ENCODE data around the gene SIX2.

Gene SIX2

GRCh38 chr2:44989176-44989575 lies 20.1 kb downstream of the SIX2 start:
- ChIA-PET CTCF (interaction anchor here (0.6 to 2.1 kb wide), 3 partner anchors 8 to 588 kb away, joined by 3 to 5 read pairs (median 3); no protein-coding TSS in a partner anchor), POLR2A (no interaction called here)
- H3K4me3 ChIP-seq (ENCODE audit: low read depth, low read length), result no peak overlapping the region
- DNase-seq (ENCODE audit: low read depth, low spot score), result no peak
- TF ChIP-seq, protein P1, sequence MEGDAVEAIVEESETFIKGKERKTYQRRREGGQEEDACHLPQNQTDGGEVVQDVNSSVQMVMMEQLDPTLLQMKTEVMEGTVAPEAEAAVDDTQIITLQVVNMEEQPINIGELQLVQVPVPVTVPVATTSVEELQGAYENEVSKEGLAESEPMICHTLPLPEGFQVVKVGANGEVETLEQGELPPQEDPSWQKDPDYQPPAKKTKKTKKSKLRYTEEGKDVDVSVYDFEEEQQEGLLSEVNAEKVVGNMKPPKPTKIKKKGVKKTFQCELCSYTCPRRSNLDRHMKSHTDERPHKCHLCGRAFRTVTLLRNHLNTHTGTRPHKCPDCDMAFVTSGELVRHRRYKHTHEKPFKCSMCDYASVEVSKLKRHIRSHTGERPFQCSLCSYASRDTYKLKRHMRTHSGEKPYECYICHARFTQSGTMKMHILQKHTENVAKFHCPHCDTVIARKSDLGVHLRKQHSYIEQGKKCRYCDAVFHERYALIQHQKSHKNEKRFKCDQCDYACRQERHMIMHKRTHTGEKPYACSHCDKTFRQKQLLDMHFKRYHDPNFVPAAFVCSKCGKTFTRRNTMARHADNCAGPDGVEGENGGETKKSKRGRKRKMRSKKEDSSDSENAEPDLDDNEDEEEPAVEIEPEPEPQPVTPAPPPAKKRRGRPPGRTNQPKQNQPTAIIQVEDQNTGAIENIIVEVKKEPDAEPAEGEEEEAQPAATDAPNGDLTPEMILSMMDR (IDR thresholded peaks at IDR 0.05; ENCODE audit: insufficient read depth, low read length, missing control alignments), result no peak

DNA sequence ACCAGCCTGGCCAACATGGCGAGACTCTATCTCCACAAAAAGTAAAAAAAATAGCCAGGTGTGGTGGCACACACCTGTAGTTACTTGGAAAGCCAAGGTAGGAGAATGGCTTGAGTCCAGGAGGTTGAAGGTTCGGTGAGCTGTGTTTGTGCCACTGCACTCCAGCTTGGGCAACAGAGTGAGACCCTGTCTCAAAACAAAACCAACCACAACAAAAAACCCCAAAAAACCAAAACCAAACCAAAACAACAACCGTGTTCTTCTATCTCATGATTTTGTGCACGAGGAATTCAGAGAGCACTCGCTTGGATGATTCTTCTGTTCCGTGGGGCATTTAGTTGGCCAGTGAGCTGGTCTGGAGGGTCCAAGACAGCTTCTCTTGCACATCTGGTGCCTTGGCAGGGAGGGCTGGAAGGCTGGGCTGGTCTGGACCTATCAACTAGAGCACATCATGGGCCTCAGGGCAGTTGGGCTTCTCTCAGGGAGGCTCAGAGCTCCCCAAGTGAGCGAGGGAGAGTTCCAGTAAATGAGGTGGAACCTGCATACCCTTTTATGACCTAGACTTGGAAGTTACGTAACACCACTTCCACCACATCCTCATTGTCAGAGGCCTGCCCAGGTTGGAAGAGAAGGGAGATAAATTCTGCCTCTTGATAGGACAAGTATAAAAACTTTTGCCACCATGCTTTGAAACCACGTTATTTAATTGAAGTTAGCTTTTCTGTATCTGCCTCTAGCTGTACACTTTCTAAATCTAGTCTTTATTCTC lies 25.2 kb downstream of the SIX2 start:
- CTCF ChIA-PET, result interaction anchor here (1.3 to 11.2 kb wide), 7 partner anchors 9 to 595 kb away, joined by 4 to 365 read pairs (median 7); no protein-coding TSS in a partner anchor
- POLR2A ChIA-PET, result no interaction called here
- DNase-seq (ENCODE audit: low read depth, low spot score), result no peak
- no peak overlapping the region for H3K4me3 ChIP-seq (ENCODE audit: low read depth, low read length)
- TF ChIP-seq, protein P1 (IDR thresholded peaks at IDR 0.05; ENCODE audit: insufficient read depth, low read length, missing control alignments), result no peak

DNA sequence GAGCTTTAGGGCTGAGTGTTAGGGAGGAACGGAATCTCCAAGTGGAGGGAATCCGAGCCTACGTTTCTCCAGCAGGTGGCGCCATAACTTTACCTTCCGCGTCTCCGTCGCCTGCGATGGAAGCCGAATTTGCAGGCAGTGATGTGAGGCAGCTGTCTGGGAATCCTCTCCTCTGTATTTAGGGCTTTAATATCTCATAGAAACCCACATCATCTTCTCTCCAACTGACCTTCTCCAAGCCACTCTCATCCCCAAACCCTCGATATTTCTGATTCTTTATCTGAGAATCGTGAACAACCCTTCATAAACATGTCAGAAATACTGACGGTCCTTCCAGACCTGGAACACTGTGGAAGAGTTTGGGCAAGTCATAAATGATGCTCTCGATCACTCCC lies 27.5 kb downstream of the SIX2 start:
- TF ChIP-seq, protein P1 (IDR thresholded peaks at IDR 0.05; ENCODE audit: insufficient read depth, low read length, missing control alignments), result peak; percentile 84
- peak; percentile 12 for DNase-seq (ENCODE audit: low read depth, low spot score)
- no peak overlapping the region for H3K4me3 ChIP-seq (ENCODE audit: low read depth, low read length)
- ChIA-PET POLR2A (no interaction called here), CTCF (interaction anchor here (0.6 to 11.2 kb wide), 51 partner anchors 9 to 937 kb away, joined by 3 to 365 read pairs (median 5); no protein-coding TSS in a partner anchor)

GRCh38 chr2:44980751-44981713 lies 28.2 kb downstream of the SIX2 start:
- no peak overlapping the region for H3K4me3 ChIP-seq (ENCODE audit: low read depth, low read length)
- CTCF ChIA-PET, result interaction anchor here (0.7 to 11.2 kb wide), 53 partner anchors 8 to 936 kb away, joined by 3 to 365 read pairs (median 5); no protein-coding TSS in a partner anchor
- POLR2A ChIA-PET, result no interaction called here
- TF ChIP-seq, protein P1 (IDR thresholded peaks at IDR 0.05; ENCODE audit: insufficient read depth, low read length, missing control alignments), result no peak
- no peak for DNase-seq (ENCODE audit: low read depth, low spot score)

GRCh38 chr2:44979581-44979980 lies 29.7 kb downstream of the SIX2 start:
- H3K4me3 ChIP-seq (ENCODE audit: low read depth, low read length), result no peak overlapping the region
- no peak for DNase-seq (ENCODE audit: low read depth, low spot score)
- CTCF ChIA-PET, result interaction anchor here (0.7 to 11.2 kb wide), 3 partner anchors 493 to 545 kb away, joined by 3 to 365 read pairs (median 4); no protein-coding TSS in a partner anchor
- POLR2A ChIA-PET, result no interaction called here
- TF ChIP-seq, protein P1 (IDR thresholded peaks at IDR 0.05; ENCODE audit: insufficient read depth, low read length, missing control alignments), result no peak
